CD14-positive monocyte (primary cell): Measurements from ENCODE around the gene TNS4. TPM values are rescaled to one million over a fixed set of nuclear protein-coding genes. Genes with fewer than 3 reads are reported as not detected.

Experiments
- DNase-seq, 3 donors: peaks; one replicate each; pipeline ENCODE4 v3.0.0-alpha.2; 2011 to 2022
- H2AFZ ChIP-seq: 2 replicates; pipeline ENCODE4 v1.6.0; 2012; ENCODE audit warnings: mild to moderate bottlenecking, low read depth, low read length, inconsistent platforms; ENCODE audit not compliant: insufficient read depth, poor library complexity, severe bottlenecking
- H3K27ac ChIP-seq, 2 donors: 1 replicate in 1 of 2; 2 replicates in 1 of 2; pipeline ENCODE4 v1.5.1; 2012 to 2013; ENCODE audit warnings: low read length in 2 of 2, control low read depth in 1 of 2, inconsistent platforms in 1 of 2, low read depth in 1 of 2, mild to moderate bottlenecking in 1 of 2
- H3K27me3 ChIP-seq, 2 donors: one replicate each; pipeline versions ENCODE4 v1.6.0 to v1.6.1; 2011 to 2013; ENCODE audit warnings: low read length in 2 of 2; ENCODE audit not compliant: control insufficient read depth in 2 of 2, insufficient read depth in 2 of 2
- H3K36me3 ChIP-seq, 2 donors: replicated peaks in 1 of 2; 1 replicate in 1 of 2; 2 replicates in 1 of 2; pipeline versions ENCODE4 v1.5.1 to v1.6.1; 2012 to 2013; ENCODE audit warnings: low read length in 2 of 2, control low read depth in 1 of 2, inconsistent platforms in 1 of 2, mild to moderate bottlenecking in 1 of 2; ENCODE audit not compliant: insufficient read depth in 2 of 2, control insufficient read depth in 1 of 2
- H3K4me1 ChIP-seq, 2 donors: 1 replicate in 1 of 2; 2 replicates in 1 of 2; pipeline versions ENCODE4 v1.5.1 to v1.6.1; 2012 to 2013; ENCODE audit warnings: low read length in 2 of 2, control low read depth in 1 of 2, inconsistent platforms in 1 of 2, mild to moderate bottlenecking in 1 of 2, moderate library complexity in 1 of 2; ENCODE audit not compliant: insufficient read depth in 2 of 2, control insufficient read depth in 1 of 2
- H3K4me2 ChIP-seq: replicated peaks from 2 replicates; pipeline ENCODE3; 2012; ENCODE audit warnings: low read length, moderate library complexity, mild to moderate bottlenecking; ENCODE audit not compliant: poor library complexity, severe bottlenecking; ENCODE audit errors: extremely low read depth
- H3K4me3 ChIP-seq, 3 experiments: fragments of 200-600 bp in 1 of 3; sonication (generic) in 1 of 3; replicated peaks in 1 of 3; 1 replicate in 2 of 3; 2 replicates in 1 of 3; pipeline ENCODE4 v1.5.1; 2011 to 2013; ENCODE audit warnings: low read length in 3 of 3, mild to moderate bottlenecking in 3 of 3, control low read depth in 2 of 3, low read depth in 2 of 3, inconsistent platforms in 1 of 3, moderate library complexity in 1 of 3
- H3K79me2 ChIP-seq: 2 replicates; pipeline ENCODE4 v1.6.0; 2012; ENCODE audit warnings: mild to moderate bottlenecking, control low read depth, inconsistent platforms, low read length, moderate library complexity; ENCODE audit not compliant: insufficient read depth
- H3K9ac ChIP-seq: 2 replicates; pipeline ENCODE4 v1.6.0; 2017; ENCODE audit warnings: low read length, mild to moderate bottlenecking; ENCODE audit not compliant: insufficient read depth, poor library complexity, severe bottlenecking
- H3K9me3 ChIP-seq, 2 donors: replicated peaks in 1 of 2; 1 replicate in 1 of 2; 2 replicates in 1 of 2; pipeline versions ENCODE4 v1.5.1 to v1.6.1; 2012 to 2013; ENCODE audit warnings: low read length in 2 of 2, control low read depth in 1 of 2; ENCODE audit not compliant: control insufficient read depth in 1 of 2, insufficient read depth in 1 of 2
- H4K20me1 ChIP-seq: 2 replicates; pipeline ENCODE4 v1.6.0; 2012; ENCODE audit warnings: mild to moderate bottlenecking, low read length, control low read depth, moderate library complexity; ENCODE audit not compliant: insufficient read depth
- H3K27ac Mint-ChIP-seq, 7 donors: one replicate each; pipeline ENCODE4 v1.8.0; 2020; ENCODE audit warnings: mild to moderate bottlenecking in 7 of 7, mixed read lengths in 7 of 7, moderate library complexity in 6 of 7, inconsistent platforms in 2 of 7
- H3K27me3 Mint-ChIP-seq, 3 donors: one replicate each; pipeline ENCODE4 v1.8.0; 2021 to 2022; ENCODE audit warnings: low read depth in 3 of 3, mild to moderate bottlenecking in 3 of 3, mixed read lengths in 3 of 3, moderate library complexity in 3 of 3, inconsistent platforms in 1 of 3
- H3K36me3 Mint-ChIP-seq, 2 donors: one replicate each; pipeline ENCODE4 v1.8.0; 2020; ENCODE audit warnings: mixed read lengths in 2 of 2, inconsistent platforms in 1 of 2, mild to moderate bottlenecking in 1 of 2
- H3K4me1 Mint-ChIP-seq: one replicate; pipeline ENCODE4 v1.8.0; 2020; ENCODE audit warnings: mild to moderate bottlenecking, mixed read lengths
- H3K4me3 Mint-ChIP-seq, 2 donors: one replicate each; pipeline ENCODE4 v1.8.0; 2020; ENCODE audit warnings: mild to moderate bottlenecking in 2 of 2, mixed read lengths in 2 of 2, moderate library complexity in 1 of 2
- H3K9me3 Mint-ChIP-seq, 7 donors: one replicate each; pipeline ENCODE4 v1.8.0; 2020 to 2022; ENCODE audit warnings: mixed read lengths in 7 of 7, mild to moderate bottlenecking in 6 of 7, moderate library complexity in 6 of 7, inconsistent platforms in 2 of 7
- CTCF ChIP-seq: fragments of 200-600 bp; IDR thresholded peaks from one replicate; pipeline ENCODE4 v1.8.0; 2022; ENCODE audit warnings: antibody characterized with exemption, mild to moderate bottlenecking
- WGBS: methylation state at CpG from one replicate; pipeline ENCODE4 v1.1.5; 2013; ENCODE audit warnings: missing lambda C conversion rate; ENCODE audit not compliant: insufficient coverage; 5-methylcytosine and 5-hydroxymethylcytosine counted together
- intact Hi-C, 2 donors: fragments of 100-400 bp; cut with micrococcal nuclease; formaldehyde crosslinking; loops; one replicate each; pipeline versions ENCODE4 v1.15.0 to v1.15.1; 2023
- polyA plus RNA-seq, 3 donors: library from polyadenylated mRNA; depleted of rRNA in 1 of 3; unstranded in 2 of 3; stranded (reverse) in 1 of 3; fragments of 300-500 nt in 2 of 3; fragments of >200 nt in 1 of 3; fragmentation: Illumina TruSeq in 2 of 3; gene quantifications; 1 replicate in 2 of 3; 2 replicates in 1 of 3; pipeline ENCODE4 v1.2.3, GENCODE V29; 2012 to 2021

Gene TNS4
- polyA plus RNA-seq, 3 donors, result not detected

DNA sequence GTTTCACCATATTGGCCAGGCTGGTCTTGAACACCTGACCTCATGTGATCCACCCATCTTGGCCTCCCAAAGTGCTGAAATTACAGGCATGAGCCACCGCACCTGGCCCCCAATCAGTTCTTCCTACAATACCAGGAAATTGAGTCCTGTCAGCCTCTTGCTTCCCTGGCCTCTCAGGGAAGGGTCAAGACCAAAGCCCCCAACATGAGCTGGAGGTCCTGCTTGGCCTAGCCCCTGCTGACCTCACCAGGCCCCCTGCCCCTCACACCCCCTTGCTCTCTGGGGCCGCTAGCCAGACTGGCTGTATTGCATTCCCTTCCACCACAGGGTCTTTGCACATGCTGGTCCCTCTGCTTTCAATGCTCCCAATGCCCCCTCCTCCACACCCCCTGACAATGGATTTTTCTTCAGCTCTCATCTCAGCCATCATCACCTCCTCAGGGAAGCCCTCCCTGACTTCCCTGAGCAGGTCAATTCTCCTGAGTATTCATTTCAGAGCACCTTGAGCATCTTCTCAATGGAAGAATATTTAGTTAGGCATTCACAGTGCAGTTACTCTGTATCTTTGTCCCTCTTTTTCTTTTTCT, 34.0 kb downstream of the TNS4 start:
- Mint-ChIP-seq H3K27ac (no peak overlapping the region), H3K4me1 (no peaks in the 10 kb centered on the region), H3K27me3 (peaks cover 15 to 21% (median 16%) of the 10 kb centered on the region in 3 donors), H3K4me3 (no peak overlapping the region), H3K36me3 (no peaks in the 10 kb centered on the region), H3K9me3 (no peaks in the 10 kb centered on the region)
- TF ChIP-seq CTCF, result no peak
- Histone ChIP-seq H3K36me3 (no peaks in the 10 kb centered on the region), H3K4me1 (no peaks in the 10 kb centered on the region), H3K79me2 (no peaks in the 10 kb centered on the region), H3K4me2 (no peak overlapping the region), H2AFZ (no peak overlapping the region), H3K9me3 (no peaks in the 10 kb centered on the region), H4K20me1 (no peaks in the 10 kb centered on the region), H3K27ac (no peak overlapping the region), H3K27me3 (no peaks in the 10 kb centered on the region), H3K4me3 (no peak overlapping the region), H3K9ac (no peak overlapping the region)
- no peak for DNase-seq
- WGBS, result 95% methylated on average over 2 of the region's 2 CpGs
- intact Hi-C loops, result no loop called here

- H3K4me2 ChIP-seq, result no peak overlapping the region
- Mint-ChIP-seq H3K27me3 (peaks cover 14 to 21% (median 17%) of the 10 kb centered on the region in 3 donors), H3K36me3 (no peaks in the 10 kb centered on the region), H3K4me3 (no peak overlapping the region), H3K9me3 (no peaks in the 10 kb centered on the region), H3K27ac (no peak overlapping the region), H3K4me1 (no peaks in the 10 kb centered on the region)
- TF ChIP-seq CTCF, result no peak
- H3K4me1 ChIP-seq, result no peaks in the 10 kb centered on the region
- WGBS, result 74% methylated on average over 4 of the region's 11 CpGs
- H3K79me2 ChIP-seq, result no peaks in the 10 kb centered on the region
- H4K20me1 ChIP-seq, result no peaks in the 10 kb centered on the region
- no peaks in the 10 kb centered on the region for H3K36me3 ChIP-seq
- H2AFZ ChIP-seq, result no peak overlapping the region
- no peaks in the 10 kb centered on the region for H3K9me3 ChIP-seq
- intact Hi-C loops, result no loop called here
- no peak for DNase-seq
- H3K9ac ChIP-seq, result no peak overlapping the region
- no peak overlapping the region for H3K27ac ChIP-seq
- H3K4me3 ChIP-seq, result no peak overlapping the region
- no peaks in the 10 kb centered on the region for H3K27me3 ChIP-seq
These were observed 35.0 kb downstream of the TNS4 start for GRCh38 chr17:40466298-40466971.
